ENCODE results near the gene SCAPER. TPM values are rescaled to one million over a fixed set of nuclear protein-coding genes. Genes with fewer than 3 reads are reported as not detected.

SCAPER gene
- total RNA-seq, 1 experiment from 2014 or later, result 7.4 TPM

DNA sequence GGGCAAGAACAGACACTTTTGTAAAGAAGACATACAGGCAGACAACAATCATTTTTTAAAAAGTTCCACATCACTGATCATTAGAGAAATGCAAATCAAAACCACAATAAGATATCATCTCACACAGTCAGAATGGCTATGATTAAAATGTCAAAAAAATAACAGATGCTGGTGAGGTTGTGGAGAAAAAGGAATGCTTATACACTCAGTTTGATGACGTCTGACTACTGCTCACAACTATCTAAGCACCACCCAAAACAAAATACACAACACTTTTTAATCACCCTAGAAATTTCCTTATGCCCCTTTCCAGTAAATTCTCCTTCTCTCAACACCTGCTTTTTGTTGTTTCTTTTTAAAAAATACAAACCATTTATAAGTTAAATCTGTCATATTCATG lies 339.8 kb downstream of the SCAPER start:
- WGBS (ENCODE audit: extremely low coverage, insufficient read length, low lambda C conversion rate), result no CpG with 5 or more reads among the region's 1 CpG
- H3K4me1 Mint-ChIP-seq, result no peaks in the 10 kb centered on the region
- H3K9ac ChIP-seq (ENCODE audit: extremely low read depth, insufficient read length, low read length), result no peak overlapping the region
- H4K8ac ChIP-seq (replicated peaks; ENCODE audit: insufficient read length, low read depth, low read length), result no peak overlapping the region
- no peak for DNase-seq
- H3K23me2 ChIP-seq (ENCODE audit: insufficient read length, low read depth, low read length, poor library complexity, severe bottlenecking), result no peaks in the 10 kb centered on the region
- H2BK15ac ChIP-seq (ENCODE audit: low read depth, low read length), result no peak overlapping the region
- H3K9me3 ChIP-seq (ENCODE audit: control insufficient read depth, low read depth, low read length), result no peaks in the 10 kb centered on the region
- H4K20me1 ChIP-seq (ENCODE audit: control insufficient read depth, insufficient read depth, insufficient read length), result no peaks in the 10 kb centered on the region
- no peaks in the 10 kb centered on the region for H3K27me3 Mint-ChIP-seq (ENCODE audit: low read depth)
- no peak overlapping the region for H3K4me2 ChIP-seq (ENCODE audit: insufficient read depth, insufficient read length, low read length)
- H2BK120ac ChIP-seq (ENCODE audit: low read depth, low read length, poor library complexity, severe bottlenecking), result no peak overlapping the region
- no peak overlapping the region for H2BK5ac ChIP-seq (ENCODE audit: insufficient read length, low read length)
- H3K79me2 ChIP-seq (ENCODE audit: insufficient read depth, low read length), result no peaks in the 10 kb centered on the region
- H2AFZ ChIP-seq (ENCODE audit: low read length), result no peak overlapping the region
- no peak overlapping the region for H3K23ac ChIP-seq (ENCODE audit: insufficient read length, low read depth, low read length)
- peaks cover 1 to 14% (median 1%) of the 10 kb centered on the region in 3 experiments; a peak in 4 of 7 replicates for H3K36me3 Mint-ChIP-seq (ENCODE audit: insufficient read depth in 1 of 3, low read depth in 3 of 3)
- peaks cover 3 to 8% of the 10 kb centered on the region in 2 experiments; a peak in 4 of 5 replicates for H3K9me3 Mint-ChIP-seq
- no peak overlapping the region for H2AK5ac ChIP-seq (ENCODE audit: insufficient read length, low read length)
- no peaks in the 10 kb centered on the region for H3K27me3 ChIP-seq (ENCODE audit: insufficient read depth, low read length)
- H3K4ac ChIP-seq (ENCODE audit: low read depth, low read length), result no peak overlapping the region
- H3T11ph ChIP-seq (ENCODE audit: low read length), result no peak overlapping the region
- H3K27ac ChIP-seq (ENCODE audit: insufficient read length, low read depth, low read length), result no peak overlapping the region
- H3K27ac Mint-ChIP-seq, result no peak overlapping the region
- H3K18ac ChIP-seq (ENCODE audit: insufficient read length, low read depth, low read length), result no peak overlapping the region
- no peak overlapping the region for H4K91ac ChIP-seq (ENCODE audit: insufficient read length, low read depth, low read length)
- H3K79me1 ChIP-seq (ENCODE audit: insufficient read depth, low read depth, low read length, poor library complexity, severe bottlenecking), result no peaks in the 10 kb centered on the region
- H2BK20ac ChIP-seq (ENCODE audit: low read depth, low read length, poor library complexity, severe bottlenecking), result no peak overlapping the region
- H2BK12ac ChIP-seq (ENCODE audit: insufficient read length, low read depth, low read length), result no peak overlapping the region
- H3K4me1 ChIP-seq (ENCODE audit: insufficient read depth, low read length), result no peaks in the 10 kb centered on the region
- H3K4me3 Mint-ChIP-seq, result no peak overlapping the region
- H3K56ac ChIP-seq (ENCODE audit: insufficient read length, low read depth, low read length), result no peak overlapping the region
- no peak overlapping the region for H3K14ac ChIP-seq (ENCODE audit: insufficient read depth, low read length)
- TF ChIP-seq, protein P1, sequence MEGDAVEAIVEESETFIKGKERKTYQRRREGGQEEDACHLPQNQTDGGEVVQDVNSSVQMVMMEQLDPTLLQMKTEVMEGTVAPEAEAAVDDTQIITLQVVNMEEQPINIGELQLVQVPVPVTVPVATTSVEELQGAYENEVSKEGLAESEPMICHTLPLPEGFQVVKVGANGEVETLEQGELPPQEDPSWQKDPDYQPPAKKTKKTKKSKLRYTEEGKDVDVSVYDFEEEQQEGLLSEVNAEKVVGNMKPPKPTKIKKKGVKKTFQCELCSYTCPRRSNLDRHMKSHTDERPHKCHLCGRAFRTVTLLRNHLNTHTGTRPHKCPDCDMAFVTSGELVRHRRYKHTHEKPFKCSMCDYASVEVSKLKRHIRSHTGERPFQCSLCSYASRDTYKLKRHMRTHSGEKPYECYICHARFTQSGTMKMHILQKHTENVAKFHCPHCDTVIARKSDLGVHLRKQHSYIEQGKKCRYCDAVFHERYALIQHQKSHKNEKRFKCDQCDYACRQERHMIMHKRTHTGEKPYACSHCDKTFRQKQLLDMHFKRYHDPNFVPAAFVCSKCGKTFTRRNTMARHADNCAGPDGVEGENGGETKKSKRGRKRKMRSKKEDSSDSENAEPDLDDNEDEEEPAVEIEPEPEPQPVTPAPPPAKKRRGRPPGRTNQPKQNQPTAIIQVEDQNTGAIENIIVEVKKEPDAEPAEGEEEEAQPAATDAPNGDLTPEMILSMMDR (conservative IDR thresholded peaks at IDR 0.05), result no peak
- no peak overlapping the region for H4K5ac ChIP-seq (ENCODE audit: insufficient read length, low read depth, low read length)

All from H9 (cell line).